ENCODE data around the gene UTP4.
"Not testable (repeated sequence)": the region's sequence is repeated elsewhere in the genome, so short reads cannot be mapped to it uniquely, and the experiment has no call there.

- TF ChIP-seq POLR2A (IDR thresholded peaks at IDR 0.05); CTCF (IDR thresholded peaks at IDR 0.05 in 8 of 11, conservative IDR thresholded peaks at IDR 0.05 in 3 of 11): not testable (repeated sequence)
Observed at GRCh38 chr16:69124406-69124805, 8.0 kb upstream of the UTP4 start.
